HG03066 (cell line): Measurements from ENCODE around the gene TCF15.
"Not testable (repeated sequence)": the region's sequence is repeated elsewhere in the genome, so short reads cannot be mapped to it uniquely, and the experiment has no call there.

Experiments
- ATAC-seq: cut with Tn5 transposase; IDR thresholded peaks from one replicate; pipeline ENCODE4 v1.9.1; 2021; ENCODE audit warnings: low read depth; ENCODE audit not compliant: unreplicated experiment

TCF15 gene

DNA sequence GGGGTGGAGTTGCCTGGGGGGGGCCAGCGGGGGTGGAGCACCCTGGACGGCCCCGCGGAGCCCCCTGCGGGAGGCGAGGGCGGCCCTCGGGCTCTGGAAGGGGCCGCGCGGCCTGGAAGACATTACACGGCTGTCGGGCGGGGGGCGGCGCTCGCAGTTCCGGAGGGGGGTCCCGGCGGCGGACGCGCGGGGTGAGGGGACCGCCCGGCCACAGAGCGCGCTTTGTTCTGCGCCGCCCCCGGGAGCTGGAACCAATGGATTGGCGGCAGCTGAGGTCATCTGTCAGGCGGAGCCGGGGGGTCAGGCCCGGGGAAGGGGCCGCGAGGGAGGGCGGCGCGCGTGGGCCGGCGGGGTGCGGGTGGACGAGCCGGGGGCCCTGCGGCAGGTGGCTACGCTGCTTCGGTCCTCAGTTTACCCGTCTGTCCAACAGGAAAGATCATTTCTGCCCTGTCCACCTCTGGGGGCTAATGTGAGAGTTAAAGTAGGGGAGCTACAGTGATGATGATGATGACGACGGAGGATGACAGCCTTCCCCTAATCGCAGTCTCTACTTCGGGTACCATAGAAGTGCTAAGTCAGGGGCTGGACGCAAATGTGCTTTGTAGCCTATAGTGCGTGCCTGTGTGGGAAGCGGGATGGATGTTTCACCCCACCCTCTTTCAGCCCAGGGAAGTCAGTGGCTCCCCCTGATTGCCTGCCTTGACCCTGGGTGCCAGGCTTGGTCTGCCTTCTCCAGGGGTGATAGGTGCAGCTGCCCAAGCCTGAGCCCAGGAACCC, 32.5 kb upstream of the TCF15 start:
- no peak for ATAC-seq

DNA sequence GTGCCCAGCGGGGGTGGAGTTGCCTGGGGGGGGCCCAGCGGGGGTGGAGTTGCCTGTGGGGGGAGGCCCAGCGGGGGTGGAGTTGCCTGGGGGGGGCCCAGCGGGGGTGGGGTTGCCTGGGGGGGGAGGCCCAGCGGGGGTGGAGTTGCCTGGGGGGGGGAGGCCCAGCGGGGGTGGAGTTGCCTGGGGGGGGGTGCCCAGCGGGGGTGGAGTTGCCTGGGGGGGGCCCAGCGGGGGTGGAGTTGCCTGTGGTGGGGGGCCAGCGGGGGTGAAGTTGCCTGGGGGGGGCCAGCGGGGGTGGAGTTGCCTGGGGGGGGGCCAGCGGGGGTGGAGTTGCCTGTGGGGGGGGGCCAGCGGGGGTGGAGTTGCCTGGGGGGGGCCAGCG, 31.9 kb upstream of the TCF15 start:
- ATAC-seq: not testable (repeated sequence)

DNA sequence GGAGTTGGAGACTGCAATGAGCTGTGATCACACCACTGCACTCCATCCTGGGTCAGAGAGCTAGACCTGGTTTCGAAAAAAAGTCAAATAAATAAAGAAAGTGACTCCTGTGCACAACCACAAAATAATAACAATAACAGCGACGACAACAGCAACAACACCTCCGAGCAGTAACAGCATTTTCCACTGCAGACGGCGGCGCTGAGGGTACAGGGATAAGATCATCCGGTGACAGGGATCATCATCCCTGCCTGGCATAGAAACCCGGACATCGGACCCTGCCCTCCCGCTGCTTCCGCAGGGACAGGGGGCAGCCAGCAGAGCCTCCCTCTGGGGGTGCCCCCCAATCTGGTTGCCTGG, 31.4 kb upstream of the TCF15 start:
- ATAC-seq: no peak

DNA sequence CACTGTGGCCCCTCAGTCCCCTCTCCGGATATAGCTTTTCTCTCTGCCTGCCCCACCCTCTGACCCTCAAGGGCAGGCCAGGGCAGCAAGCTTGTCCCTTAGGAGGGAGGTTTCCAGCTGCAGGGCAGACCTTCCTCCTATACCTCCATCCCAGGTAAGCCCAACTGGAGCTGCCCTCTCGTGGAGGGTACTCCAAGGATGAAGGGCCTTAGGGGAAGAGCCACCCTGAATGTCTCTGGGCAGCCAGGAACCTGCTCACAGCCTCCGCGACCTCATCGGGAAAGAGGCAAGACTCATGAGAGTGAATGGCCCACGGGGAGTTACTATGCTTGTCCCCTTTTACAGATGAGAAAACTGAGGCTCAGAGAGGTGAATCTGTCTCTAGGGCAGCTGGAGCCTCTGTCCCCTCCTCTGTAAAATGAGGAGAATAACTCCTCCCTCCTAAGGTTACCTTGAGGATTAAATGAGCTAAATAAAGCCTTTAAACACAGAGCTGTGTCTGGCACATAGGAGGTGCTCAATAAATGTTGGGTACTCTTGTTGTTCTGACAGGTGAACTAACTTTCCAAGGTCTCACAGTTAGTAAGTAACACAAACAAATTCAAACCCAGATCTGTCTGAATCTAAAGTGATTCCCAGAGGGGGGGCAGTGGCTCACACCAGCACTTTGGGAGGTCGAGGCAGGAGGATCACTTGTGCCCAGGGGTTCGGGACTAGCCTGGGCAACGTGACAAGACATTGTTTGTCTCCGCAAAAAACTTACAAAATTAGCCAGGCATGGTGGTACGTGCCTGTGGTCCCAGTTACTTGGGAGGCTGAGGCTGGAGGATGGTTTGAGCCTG, 30.8 kb upstream of the TCF15 start:
- no peak for ATAC-seq

DNA sequence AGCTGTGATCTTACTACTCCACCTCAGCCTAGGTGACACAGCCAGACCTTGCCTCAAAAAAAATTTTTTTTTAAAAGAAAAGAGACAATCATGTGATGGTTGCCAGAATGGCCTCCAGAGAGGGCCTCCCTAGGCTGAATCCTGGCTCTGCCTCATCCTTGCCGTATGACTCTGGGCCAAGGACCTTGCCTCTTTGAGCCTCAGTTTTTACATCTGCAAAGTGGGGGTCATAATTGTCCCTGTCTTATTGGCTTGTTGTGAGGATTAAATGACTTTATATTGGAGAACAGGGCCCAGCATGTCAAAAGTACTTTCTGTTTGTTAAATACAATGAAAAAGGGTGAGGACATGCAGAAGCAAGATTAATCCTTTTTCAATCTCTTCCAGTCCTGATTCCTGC, 28.5 kb upstream of the TCF15 start:
- no peak for ATAC-seq

DNA sequence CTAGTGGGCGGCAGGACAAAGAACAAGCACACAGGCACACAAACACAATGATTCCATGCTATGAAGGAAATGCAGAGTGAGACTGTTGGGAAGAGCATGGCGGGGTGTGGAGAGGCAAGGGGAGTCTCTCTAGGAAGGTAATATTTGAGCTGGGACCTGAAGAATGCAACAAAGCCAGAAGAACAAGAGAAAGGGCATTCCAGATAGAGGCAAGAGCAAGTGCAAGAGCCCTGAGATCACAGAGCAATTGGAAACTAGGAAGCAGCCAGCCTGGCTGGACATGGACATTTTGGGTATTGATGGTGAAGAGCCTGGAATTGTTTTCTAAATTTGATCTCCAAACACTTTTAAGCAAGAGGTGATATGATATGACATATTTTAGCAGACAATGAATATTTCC, 27.4 kb upstream of the TCF15 start:
- ATAC-seq: no peak

DNA sequence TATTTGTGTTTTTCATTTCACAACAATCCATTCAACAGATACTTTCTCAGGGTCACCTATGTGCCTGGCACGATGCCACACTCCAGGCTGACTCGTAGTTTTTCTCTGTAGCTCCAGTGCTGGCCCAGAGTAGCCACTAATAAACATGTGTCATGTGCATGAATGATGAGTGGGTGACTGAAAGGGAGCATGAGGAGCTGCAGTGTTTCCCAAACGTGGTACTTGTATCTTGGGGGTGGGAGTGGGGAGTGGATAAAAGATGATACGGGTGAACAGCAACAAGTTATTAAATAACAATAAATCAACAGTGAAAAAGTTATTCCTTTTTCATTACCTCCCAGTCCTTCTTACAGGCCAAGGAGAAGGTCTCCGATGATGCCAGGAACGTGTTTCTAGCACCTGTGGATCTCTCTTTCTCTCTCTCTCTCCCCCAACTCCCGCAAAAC, 25.8 kb upstream of the TCF15 start:
- ATAC-seq: no peak

DNA sequence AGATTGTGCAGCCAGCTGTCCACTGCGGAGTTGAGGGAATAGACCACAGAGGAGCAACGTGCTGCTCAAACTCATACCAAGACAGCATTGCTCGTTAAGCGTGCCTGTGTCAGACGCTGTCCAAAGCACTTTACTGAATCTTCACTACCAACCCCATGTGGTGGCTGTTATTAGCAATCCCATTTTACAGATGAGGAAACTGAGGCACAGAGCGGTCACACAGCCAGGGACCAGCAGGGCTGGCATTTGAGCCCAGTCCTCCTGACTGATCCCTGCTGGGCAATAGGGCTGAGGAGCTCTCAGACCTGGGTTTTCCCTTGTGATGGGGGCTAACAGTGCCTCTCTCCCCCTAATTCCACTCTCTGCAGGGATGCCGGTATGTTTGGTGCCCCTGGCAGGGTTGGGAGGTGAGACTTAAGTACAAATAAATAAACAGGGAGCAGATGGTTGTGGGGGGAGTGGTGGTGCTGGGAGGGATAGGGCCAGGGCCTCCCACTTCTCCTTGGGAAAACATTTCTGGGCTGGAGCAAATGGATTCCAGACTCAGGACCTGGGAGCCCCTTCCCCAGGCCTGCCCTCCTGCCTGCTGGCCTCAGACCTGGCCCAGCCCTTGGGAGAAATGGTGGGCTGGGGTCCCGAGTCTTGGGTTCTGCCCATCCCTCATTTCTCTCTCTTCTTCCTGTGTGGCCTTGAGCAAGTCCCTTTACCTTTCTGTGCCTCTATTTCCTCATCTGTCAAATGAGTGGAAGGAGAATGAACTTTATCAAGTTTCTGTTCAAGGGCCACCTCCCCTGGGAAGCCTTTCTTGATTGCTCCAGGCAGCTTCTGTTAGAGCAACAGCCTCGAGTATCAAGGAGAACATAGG, 25.2 kb upstream of the TCF15 start:
- no peak for ATAC-seq

DNA sequence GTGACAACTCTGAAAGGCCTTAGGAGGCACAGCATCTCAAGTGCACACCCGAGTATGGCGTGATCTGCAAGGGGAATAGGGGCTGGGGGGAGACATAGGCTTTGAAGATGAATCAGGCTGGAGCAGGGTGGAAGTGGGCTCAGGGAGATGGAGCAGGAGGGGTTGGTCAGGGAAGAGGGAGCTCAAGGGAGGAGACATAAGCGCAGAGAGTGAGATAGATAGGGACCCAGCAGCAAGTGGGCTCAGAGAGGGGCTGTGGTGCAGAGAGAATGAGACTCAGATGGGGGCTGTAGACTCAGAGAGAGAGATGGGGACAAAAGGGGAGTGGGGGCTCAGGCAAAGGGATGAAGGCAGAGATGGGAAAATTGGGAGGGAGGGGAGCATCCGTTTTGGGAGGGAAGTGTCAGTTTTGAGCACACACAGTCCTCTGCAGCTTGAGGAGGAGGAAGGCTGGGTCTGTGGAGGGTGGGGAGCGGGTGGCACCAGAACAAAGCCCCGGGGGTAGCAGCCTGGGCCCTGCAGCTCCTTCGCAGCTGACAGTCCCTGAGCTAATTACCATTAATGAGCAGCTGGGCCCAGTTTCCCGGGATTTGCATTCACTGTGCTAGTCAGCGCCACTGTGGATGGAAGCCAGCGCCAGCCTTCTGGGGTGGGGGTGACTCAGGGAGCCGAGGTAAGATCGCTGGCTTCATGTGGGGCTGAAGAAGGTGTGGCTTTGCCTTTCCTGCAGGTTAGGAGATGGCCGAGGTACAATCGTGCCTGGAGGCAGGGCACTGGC, 24.2 kb upstream of the TCF15 start:
- no peak for ATAC-seq

DNA sequence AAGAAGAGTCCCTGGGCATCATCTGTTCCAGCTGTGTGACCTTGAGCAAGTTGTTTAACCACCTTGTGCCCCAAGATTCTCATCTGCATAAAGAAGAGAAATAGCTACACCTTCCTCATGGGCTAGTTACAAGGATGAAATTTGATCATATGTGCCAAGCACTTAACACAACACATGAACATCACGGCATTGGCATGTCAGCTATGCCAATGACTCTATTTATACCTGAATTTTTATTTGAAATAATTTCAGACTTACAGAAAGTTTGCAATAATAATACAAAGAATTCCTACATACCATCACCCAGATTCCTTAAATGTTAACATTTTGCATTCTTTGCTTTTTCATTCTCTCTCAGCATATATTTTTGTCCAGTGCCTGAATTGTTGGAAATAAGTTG, 21.0 kb upstream of the TCF15 start:
- no peak for ATAC-seq

DNA sequence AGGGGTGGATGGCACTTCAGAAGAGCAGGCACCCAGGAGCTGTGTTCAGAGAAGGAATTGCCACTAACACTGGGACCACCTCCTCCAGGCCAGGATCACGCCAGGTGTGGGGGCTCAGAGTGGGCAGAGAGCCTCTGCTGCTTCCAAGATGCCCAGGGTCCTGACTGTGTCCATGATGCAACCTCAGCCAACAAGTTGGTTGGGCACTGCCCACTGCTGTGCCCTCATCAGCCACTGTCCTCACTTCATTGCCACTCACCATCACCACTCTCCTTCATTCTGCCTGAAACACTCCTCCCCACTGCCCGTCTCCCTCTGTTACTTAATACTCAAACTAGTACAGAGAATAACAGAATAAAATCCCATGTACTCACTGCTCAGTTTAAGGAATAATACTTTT, 16.5 kb upstream of the TCF15 start:
- ATAC-seq: no peak

DNA sequence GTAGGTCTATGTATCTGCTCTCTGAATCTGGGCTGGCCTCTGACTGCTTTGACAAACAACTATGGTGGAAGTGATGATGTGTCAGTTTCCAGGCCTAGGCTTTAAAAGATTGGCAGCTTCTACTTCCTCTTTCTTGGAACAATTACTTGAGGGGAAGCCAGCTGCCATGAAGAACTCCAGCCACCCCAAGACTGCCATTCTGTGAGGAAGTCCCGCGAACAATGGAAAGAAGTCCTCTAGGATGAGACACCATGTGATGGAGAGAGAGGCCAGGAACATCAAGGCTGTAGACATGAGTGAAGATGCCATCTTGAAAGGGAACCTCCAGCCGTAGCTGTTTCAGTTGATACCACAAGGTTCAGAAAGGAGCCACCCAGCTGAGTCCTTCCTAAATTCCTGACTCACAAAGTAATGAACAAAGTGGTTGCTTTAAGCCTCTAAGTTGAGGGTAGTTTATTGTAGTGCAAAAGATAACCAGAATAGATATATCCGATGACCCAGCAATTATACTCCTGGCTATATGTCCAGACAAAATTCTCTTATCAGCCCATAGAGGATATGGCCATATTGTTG, 15.3 kb upstream of the TCF15 start:
- no peak for ATAC-seq

DNA sequence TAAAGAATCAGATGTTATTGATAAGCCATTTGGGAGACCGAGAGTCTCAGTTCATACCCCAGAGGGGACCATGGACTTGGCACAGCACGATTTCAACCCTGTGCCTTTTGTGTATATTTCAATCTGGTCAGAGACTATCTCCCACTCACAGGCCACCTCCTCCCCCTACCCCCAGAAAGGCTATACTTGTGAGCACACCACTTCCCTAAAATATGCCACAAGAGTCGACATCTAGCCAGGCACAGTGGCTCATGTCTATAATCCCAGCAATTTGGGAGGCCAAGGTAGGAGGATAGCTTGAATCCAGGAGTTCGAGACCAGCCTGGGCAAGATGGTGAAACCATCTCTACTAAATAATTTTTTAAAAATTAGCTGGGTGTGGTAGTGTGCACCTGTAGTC, 13.6 kb upstream of the TCF15 start:
- no peak for ATAC-seq

DNA sequence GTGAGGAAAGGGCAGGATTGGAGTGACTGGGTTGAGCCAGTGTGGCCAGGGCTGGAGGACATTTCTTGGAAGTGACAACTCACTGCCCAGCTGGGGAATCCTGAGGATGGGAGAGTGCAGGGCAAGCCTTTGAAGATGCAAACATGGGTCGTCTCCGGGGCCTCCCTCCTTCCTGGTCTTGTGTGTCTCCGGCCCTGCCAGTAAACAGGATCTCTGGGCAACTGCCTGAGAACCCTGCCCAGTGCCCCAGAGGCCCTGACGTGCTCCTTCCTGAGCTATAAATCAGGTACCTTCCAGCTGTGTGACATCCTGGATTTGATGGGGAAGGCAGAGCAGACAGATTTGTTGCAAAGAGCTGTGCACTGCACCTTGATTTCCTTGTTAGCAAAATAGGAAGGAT, 12.9 kb upstream of the TCF15 start:
- ATAC-seq: no peak

DNA sequence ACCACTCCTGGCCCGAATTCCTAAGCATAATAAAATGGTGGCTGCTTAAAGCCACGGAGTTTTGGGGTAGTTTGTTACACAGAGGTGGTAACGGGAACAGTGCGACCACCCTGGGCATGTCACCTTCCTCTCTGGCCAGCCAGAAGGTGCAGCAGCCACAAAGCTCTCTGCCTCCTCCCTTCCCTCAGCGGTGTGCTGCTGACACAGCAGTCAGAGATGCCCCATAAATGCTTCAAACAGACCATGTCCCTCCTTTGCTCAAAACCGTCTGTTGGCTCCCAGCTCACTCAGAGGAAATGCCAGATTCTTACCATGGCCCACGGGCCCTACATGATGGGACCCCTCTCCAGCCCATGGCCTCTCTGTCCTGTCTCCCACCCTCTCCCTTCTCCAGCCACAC, 12.1 kb upstream of the TCF15 start:
- ATAC-seq: no peak

DNA sequence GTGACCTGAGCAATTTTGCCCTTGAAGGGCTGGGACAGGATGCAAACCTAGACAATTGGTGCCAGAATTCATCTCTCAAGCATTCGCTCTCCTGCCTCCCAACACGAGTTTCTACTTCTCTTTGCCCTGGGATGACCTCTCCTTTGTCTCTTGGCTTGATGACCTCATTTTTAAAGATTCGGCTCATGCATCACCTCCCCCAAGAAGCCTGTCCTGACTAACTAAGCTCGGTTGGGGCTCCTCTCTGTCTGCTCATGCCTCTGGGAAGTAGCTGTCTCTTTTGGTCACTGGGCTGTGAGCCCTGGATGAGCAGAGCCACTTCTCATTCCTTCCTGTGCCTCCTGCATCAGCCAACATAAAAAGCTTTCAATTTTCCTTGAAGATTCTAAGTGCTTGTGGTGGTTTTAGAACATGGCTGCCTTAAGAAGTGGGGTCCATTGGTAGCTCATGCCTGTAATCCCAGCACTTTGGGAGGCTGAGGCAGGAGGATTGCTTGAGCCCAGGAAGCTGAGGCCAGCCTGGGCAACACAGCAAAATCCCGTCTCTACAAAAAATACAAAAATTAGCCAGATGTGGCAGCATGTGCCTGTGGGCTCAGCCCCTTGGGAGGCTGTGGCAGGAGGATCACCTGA, 11.1 kb upstream of the TCF15 start:
- ATAC-seq: no peak

DNA sequence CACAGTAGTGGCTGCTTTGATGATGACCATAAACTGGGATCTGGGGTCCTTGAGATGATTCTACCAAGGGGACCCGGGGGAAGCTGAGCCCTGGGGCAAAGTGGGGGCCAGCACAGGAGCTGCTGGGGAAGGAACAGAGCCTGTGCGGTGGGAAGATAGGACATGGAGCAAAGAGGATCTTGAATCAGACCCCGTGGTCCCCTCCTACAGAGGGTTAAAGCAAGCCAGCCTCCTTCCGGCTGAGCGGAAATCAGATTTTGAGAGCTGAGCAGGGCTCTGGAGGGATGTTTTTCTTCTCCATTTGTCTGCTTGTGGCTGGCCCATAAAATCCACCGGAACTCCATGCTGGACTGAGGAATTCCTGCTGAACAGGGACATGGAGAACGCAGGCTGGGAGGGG, 10.1 kb upstream of the TCF15 start:
- ATAC-seq: no peak

DNA sequence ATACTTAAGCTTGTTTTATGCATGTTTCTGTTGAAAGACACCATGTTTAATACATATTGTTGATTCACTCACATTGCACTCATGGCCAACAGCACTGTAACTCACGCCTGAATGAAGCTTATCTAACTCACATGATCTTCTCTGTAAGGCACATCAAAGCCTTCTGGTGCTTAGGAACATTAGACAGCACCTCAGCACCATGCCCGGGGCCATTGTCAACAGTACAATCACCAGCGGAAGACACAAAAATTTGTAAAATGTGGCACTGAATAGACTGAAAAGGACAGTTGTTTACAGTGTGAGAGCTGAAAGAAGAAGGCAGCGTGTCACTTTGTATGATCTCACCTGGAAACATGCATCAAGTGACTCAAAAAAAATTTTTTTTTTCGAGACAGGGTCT, 8.9 kb upstream of the TCF15 start:
- no peak for ATAC-seq

DNA sequence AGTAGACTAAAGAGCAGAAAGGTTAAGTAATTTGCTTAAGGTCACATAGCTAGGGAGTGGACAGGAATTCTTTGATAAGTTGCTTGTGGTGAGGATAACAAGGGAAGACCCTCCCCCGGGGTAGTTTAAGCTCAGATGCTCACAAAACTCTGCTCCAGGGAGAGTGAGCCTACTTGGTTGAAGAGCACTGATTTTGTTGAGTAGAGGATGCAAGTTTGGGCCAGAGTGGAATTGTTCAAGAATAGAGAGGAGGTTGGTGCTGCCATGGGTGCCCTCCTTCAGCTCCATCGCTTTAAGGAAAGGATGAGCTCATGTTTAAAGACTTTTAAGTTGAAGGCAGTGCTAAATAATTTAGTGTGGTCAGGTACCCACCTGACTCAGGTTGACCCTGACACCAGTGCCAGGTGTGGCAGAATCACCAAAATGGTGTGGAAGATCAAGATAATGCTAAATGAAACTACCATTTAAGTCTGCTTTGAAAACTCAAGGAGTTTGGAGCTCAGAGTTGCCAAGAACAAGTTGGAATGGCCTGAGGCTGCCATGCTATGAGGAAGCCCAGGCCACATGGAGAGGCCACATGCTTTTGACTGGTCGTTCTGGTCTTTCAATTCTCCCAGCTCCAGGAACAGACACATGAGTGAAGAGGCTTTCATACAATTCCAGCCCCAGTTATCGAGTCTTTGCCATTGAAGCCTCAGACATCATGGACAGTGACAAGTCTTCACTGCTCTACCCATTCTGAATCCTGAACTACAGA, 8.0 kb upstream of the TCF15 start:
- ATAC-seq: no peak
